A673 (cell line): ENCODE measurements around the gene CTSD. TPM values are rescaled to one million over a fixed set of nuclear protein-coding genes. Genes with fewer than 3 reads are reported as not detected.

Source experiments
- BruUV-seq: library from RNA; stranded (reverse); fragments of 400-500 nt; replicated peaks from 2 replicates; lab custom pipeline; 2021; lab: Mats Ljungman, UMichigan
- CTCF ChIA-PET: fragments of 300-600 bp; sonication (Branson Sonifier 250); formaldehyde crosslinking; loops from one replicate; lab custom pipeline; 2022; ENCODE audit warnings: antibody characterized with exemption; lab: Charles Lee
- POLR2A ChIA-PET: fragments of 300-600 bp; sonication (Branson Sonifier 250); formaldehyde crosslinking; loops from one replicate; lab custom pipeline; 2022; ENCODE audit warnings: antibody characterized with exemption; ENCODE audit not compliant: low non-redundant PET; lab: Charles Lee
- DNase-seq: peaks from one replicate; pipeline ENCODE4 v3.0.0-alpha.2; 2015; ENCODE audit warnings: low spot score
- H3K27ac ChIP-seq: fragments of 200-600 bp; sonication (generic); 2 replicates; pipeline ENCODE4 v1.5.1; 2016; ENCODE audit warnings: mixed run types, low read depth, mild to moderate bottlenecking, mixed read lengths, antibody characterized with exemption, low read length; ENCODE audit not compliant: poor library complexity, severe bottlenecking
- H3K27me3 ChIP-seq: fragments of 200-600 bp; sonication (generic); replicated peaks from 2 replicates; pipeline ENCODE4 v1.6.1; 2017; ENCODE audit warnings: mixed run types, low read depth, mild to moderate bottlenecking, mixed read lengths, antibody characterized with exemption, low read length; ENCODE audit not compliant: insufficient read depth, poor library complexity
- H3K36me3 ChIP-seq: fragments of 200-600 bp; sonication (generic); 2 replicates; pipeline ENCODE4 v1.6.1; 2016; ENCODE audit warnings: mixed run types, mild to moderate bottlenecking, mixed read lengths, antibody characterized with exemption, low read length; ENCODE audit not compliant: insufficient read depth, poor library complexity, severe bottlenecking
- H3K4me1 ChIP-seq: fragments of 200-600 bp; sonication (generic); 2 replicates; pipeline ENCODE4 v1.6.1; 2017; ENCODE audit warnings: mixed run types, mild to moderate bottlenecking, mixed read lengths, antibody characterized with exemption, low read length; ENCODE audit not compliant: insufficient read depth, poor library complexity, severe bottlenecking
- H3K4me3 ChIP-seq: fragments of 200-600 bp; sonication (generic); 2 replicates; pipeline ENCODE4 v1.5.1; 2016; ENCODE audit warnings: low read depth, mixed run types, mild to moderate bottlenecking, mixed read lengths, low read length; ENCODE audit not compliant: poor library complexity, severe bottlenecking
- H3K9me3 ChIP-seq: fragments of 200-600 bp; sonication (generic); 2 replicates; pipeline ENCODE4 v1.6.1; 2016; ENCODE audit warnings: mixed run types, low read depth, mild to moderate bottlenecking, mixed read lengths, antibody characterized with exemption, low read length; ENCODE audit not compliant: poor library complexity, severe bottlenecking
- EZH2 ChIP-seq: fragments of 200-600 bp; sonication (generic); IDR thresholded peaks from 2 replicates; pipeline ENCODE4 v1.6.1; 2017; ENCODE audit warnings: borderline replicate concordance, low read depth, mild to moderate bottlenecking, mixed read lengths, antibody characterized with exemption, low read length; ENCODE audit not compliant: poor library complexity, severe bottlenecking
- intact Hi-C: fragments of 100-400 bp; cut with micrococcal nuclease; formaldehyde crosslinking; loops from one replicate; pipeline ENCODE4 v1.10.0; 2022; ENCODE audit not compliant: unreplicated experiment
- total RNA-seq: library from RNA; stranded (reverse); gene quantifications from 2 replicates; pipeline ENCODE4 v1.2.3, GENCODE V29; 2021
- TF ChIP-seq, protein P1 (sequence below): fragments of 300-800, 200-600 bp; sonication (generic); conservative IDR thresholded peaks from 2 replicates; pipeline ENCODE4 v1.5.1; 2017; ENCODE audit warnings: low read depth, mild to moderate bottlenecking, antibody characterized with exemption, low read length, moderate library complexity, mixed read lengths

Gene CTSD
- total RNA-seq, 1 experiment from 2014 or later: 159 TPM

DNA sequence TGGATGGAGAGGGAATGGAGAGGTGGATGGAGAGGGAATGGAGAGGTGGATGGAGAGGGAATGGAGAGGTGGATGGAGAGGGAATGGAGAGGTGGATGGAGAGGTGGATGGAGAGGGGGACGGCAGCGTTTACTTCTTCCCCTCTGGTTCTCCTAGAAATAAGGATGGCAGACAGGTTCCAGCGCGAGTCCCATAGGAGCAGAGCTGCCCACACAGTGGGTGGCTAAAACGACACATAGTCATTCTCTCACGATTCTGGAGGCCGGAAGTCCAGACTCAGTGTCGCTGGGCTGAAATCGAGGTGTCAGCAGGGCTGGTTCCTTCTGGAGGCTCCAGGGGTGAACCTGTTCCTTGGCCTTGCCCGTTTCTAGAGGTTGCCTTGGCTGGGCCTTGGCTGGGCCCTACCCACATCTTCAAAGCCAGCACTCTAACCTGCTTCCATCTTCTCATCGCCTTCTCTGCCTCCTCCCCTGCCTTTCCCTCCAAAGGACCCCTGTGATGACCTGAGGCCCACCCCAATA is 12.7 kb upstream of the CTSD start:
- ChIA-PET CTCF (no interaction called here), POLR2A (no interaction called here)
- intact Hi-C loops: no loop called here
- no peak for DNase-seq
- H3K9me3 ChIP-seq: no peaks in the 10 kb centered on the region
- no peaks in the 10 kb centered on the region for H3K27me3 ChIP-seq
- H3K36me3 ChIP-seq: no peaks in the 10 kb centered on the region
- no peaks in the 10 kb centered on the region for H3K4me1 ChIP-seq
- no peak overlapping the region for H3K4me3 ChIP-seq
- H3K27ac ChIP-seq: no peak overlapping the region
- BruUV-seq: no TSS peak
- TF ChIP-seq, protein P1, sequence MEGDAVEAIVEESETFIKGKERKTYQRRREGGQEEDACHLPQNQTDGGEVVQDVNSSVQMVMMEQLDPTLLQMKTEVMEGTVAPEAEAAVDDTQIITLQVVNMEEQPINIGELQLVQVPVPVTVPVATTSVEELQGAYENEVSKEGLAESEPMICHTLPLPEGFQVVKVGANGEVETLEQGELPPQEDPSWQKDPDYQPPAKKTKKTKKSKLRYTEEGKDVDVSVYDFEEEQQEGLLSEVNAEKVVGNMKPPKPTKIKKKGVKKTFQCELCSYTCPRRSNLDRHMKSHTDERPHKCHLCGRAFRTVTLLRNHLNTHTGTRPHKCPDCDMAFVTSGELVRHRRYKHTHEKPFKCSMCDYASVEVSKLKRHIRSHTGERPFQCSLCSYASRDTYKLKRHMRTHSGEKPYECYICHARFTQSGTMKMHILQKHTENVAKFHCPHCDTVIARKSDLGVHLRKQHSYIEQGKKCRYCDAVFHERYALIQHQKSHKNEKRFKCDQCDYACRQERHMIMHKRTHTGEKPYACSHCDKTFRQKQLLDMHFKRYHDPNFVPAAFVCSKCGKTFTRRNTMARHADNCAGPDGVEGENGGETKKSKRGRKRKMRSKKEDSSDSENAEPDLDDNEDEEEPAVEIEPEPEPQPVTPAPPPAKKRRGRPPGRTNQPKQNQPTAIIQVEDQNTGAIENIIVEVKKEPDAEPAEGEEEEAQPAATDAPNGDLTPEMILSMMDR: no peak
- TF ChIP-seq EZH2: no peak

DNA sequence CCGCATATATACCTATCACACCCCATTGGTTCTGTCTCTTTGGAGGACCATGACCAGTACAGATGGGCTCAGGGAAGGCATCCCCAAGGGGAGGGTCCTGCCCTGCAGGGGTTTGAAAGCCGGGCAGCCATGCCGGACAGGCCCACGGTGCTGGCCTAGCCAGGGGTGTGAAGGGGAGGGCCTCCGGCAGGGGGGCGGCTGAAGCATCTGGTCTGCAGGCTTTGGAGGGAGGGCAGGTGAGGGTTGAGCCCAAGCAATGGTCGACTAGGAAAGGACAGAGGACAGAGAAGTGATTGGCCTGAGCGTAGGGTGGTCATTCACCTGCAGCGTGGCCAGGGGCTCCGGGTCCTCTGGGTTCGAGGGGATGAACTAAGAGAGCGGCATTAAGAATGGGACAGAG is 11.2 kb upstream of the CTSD start:
- Histone ChIP-seq H3K9me3 (no peaks in the 10 kb centered on the region), H3K36me3 (no peaks in the 10 kb centered on the region), H3K4me1 (no peaks in the 10 kb centered on the region), H3K27me3 (no peaks in the 10 kb centered on the region), H3K27ac (no peak overlapping the region), H3K4me3 (no peak overlapping the region)
- ChIA-PET POLR2A (no interaction called here), CTCF (no interaction called here)
- DNase-seq: no peak
- TF ChIP-seq, protein P1: no peak
- TF ChIP-seq EZH2: no peak
- BruUV-seq: no TSS peak
- intact Hi-C loops: no loop called here

DNA sequence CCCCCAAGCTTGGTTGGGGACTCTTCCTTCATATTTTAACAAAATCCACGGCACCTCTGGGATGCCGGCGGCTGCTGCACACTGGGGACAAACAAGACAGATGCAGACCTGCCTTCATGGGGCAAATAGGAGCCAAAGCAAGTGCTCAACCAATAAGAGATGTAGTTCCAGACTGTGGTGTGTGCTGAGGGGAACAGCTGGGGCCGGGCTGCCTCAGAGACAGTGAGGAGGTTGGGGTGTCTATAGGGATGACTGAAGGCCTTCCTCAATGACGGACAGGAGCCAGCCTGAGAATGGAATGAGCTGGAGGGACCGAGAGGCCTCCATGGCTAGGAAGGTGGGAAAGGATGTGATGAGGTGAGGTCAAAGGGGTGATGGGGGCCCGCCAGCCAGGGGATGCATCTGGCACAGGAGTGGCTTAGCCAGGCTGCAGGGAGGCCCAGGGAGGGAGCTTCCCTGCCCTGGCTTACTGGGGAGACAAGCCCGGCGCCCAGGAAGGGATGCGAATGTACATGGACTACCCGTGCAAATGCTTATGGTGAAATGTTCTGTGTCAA is 10.3 kb upstream of the CTSD start:
- BruUV-seq: no TSS peak
- POLR2A ChIA-PET: no interaction called here
- Histone ChIP-seq H3K27ac (no peak overlapping the region), H3K9me3 (no peaks in the 10 kb centered on the region), H3K27me3 (no peaks in the 10 kb centered on the region), H3K4me3 (no peak overlapping the region), H3K4me1 (no peaks in the 10 kb centered on the region), H3K36me3 (no peaks in the 10 kb centered on the region)
- no peak for DNase-seq
- TF ChIP-seq EZH2: no peak
- TF ChIP-seq, protein P1: no peak
- CTCF ChIA-PET: no interaction called here
- intact Hi-C loops: no loop called here
